NCI-H1436 treated with DMSO at 0.1 percent for 48 hours (cell line): ENCODE data around the gene ATOSA.

Experiments
- DNase-seq: peaks from one replicate; lab custom pipeline; 2025; lab: John Stamatoyannopoulos, UW

Gene ATOSA

GRCh38 chr15:52682200-52682599 is 3.0 kb upstream of the ATOSA start:
- DNase-seq: no peak

GRCh38 chr15:52681441-52681840 is 2.3 kb upstream of the ATOSA start:
- DNase-seq: no peak

GRCh38 chr15:52680761-52681160 is 1.6 kb upstream of the ATOSA start:
- no peak for DNase-seq

- DNase-seq: no peak
These were observed 828 bp upstream of the ATOSA start for GRCh38 chr15:52680041-52680391.

- no peak for DNase-seq
These were observed 538 bp downstream of the ATOSA start for GRCh38 chr15:52678468-52679231.

GRCh38 chr15:52677593-52678467 is 1.4 kb downstream of the ATOSA start:
- no peak for DNase-seq

GRCh38 chr15:52674831-52675230 is 4.4 kb downstream of the ATOSA start:
- DNase-seq: no peak

- no peak for DNase-seq
These were observed 5.5 kb downstream of the ATOSA start for GRCh38 chr15:52673734-52674133.

- no peak for DNase-seq
These were observed 5.9 kb downstream of the ATOSA start for GRCh38 chr15:52673312-52673711.

GRCh38 chr15:52672661-52673060 is 6.5 kb downstream of the ATOSA start:
- no peak for DNase-seq

- DNase-seq: no peak
These were observed 9.1 kb downstream of the ATOSA start for GRCh38 chr15:52670087-52670486.

- DNase-seq: no peak
These were observed 11.1 kb downstream of the ATOSA start for GRCh38 chr15:52668133-52668532.

GRCh38 chr15:52667597-52667996 is 11.6 kb downstream of the ATOSA start:
- no peak for DNase-seq

GRCh38 chr15:52663536-52664294 is 15.5 kb downstream of the ATOSA start:
- no peak for DNase-seq

GRCh38 chr15:52661909-52662308 is 17.3 kb downstream of the ATOSA start:
- no peak for DNase-seq

GRCh38 chr15:52660192-52660591 is 19.0 kb downstream of the ATOSA start:
- no peak for DNase-seq

- DNase-seq: no peak
These were observed 20.2 kb downstream of the ATOSA start for GRCh38 chr15:52658955-52659354.

GRCh38 chr15:52657338-52657737 is 21.9 kb downstream of the ATOSA start:
- no peak for DNase-seq

GRCh38 chr15:52656412-52656811 is 22.8 kb downstream of the ATOSA start:
- DNase-seq: no peak

GRCh38 chr15:52653431-52653964 is 25.7 kb downstream of the ATOSA start:
- no peak for DNase-seq

GRCh38 chr15:52652984-52653383 is 26.2 kb downstream of the ATOSA start:
- no peak for DNase-seq

- DNase-seq: no peak
These were observed 26.9 kb downstream of the ATOSA start for GRCh38 chr15:52652286-52652685.
